SJSA1 (cell line): Measurements from ENCODE around the gene GALNT15. TPM values are rescaled to one million over a fixed set of nuclear protein-coding genes. Genes with fewer than 3 reads are reported as not detected.

Source experiments
- DNase-seq, 2 experiments: peaks; one replicate each; pipeline ENCODE4 v3.0.0-alpha.2; 2015 to 2020; ENCODE audit warnings: low spot score in 2 of 2, low read depth in 1 of 2
- H3K27ac ChIP-seq: fragments of 250-450 bp; sonication (Bioruptor Pico); 2 replicates; pipeline ENCODE4 v1.5.1; 2020; ENCODE audit warnings: mild to moderate bottlenecking, moderate library complexity
- H3K27me3 ChIP-seq: fragments of 250-450 bp; sonication (Bioruptor Pico); replicated peaks from 2 replicates; pipeline ENCODE4 v1.5.1; 2020; ENCODE audit warnings: mild to moderate bottlenecking, moderate library complexity
- H3K36me3 ChIP-seq: fragments of 250-450 bp; sonication (Bioruptor Pico); 2 replicates; pipeline ENCODE4 v1.5.1; 2020; ENCODE audit warnings: mild to moderate bottlenecking
- H3K4me1 ChIP-seq: fragments of 250-450 bp; sonication (Bioruptor Pico); replicated peaks from 2 replicates; pipeline ENCODE4 v1.6.1; 2021; ENCODE audit warnings: mild to moderate bottlenecking
- H3K4me3 ChIP-seq: fragments of 250-450 bp; sonication (Bioruptor Pico); 2 replicates; pipeline ENCODE4 v1.5.1; 2020; ENCODE audit warnings: mild to moderate bottlenecking
- H3K9me3 ChIP-seq: fragments of 250-450 bp; sonication (Bioruptor Pico); replicated peaks from 2 replicates; pipeline ENCODE4 v1.5.1; 2020; ENCODE audit warnings: mild to moderate bottlenecking
- total RNA-seq: library from RNA; depleted of rRNA; stranded (reverse); fragments of >200 nt; shearing (Covaris generic); gene quantifications from 2 replicates; pipeline ENCODE4 v1.2.3, GENCODE V29; 2014

GALNT15 gene
- total RNA-seq, 1 experiment from 2014 or later: 1.3 TPM

- no peak overlapping the region for H3K4me3 ChIP-seq
- no peaks in the 10 kb centered on the region for H3K36me3 ChIP-seq
- no peaks in the 10 kb centered on the region for H3K27me3 ChIP-seq
- peak; percentile 56 to 75 for DNase-seq
- no peaks in the 10 kb centered on the region; the same call in 1 of the 2 replicates for H3K9me3 ChIP-seq
- no peak overlapping the region for H3K27ac ChIP-seq
- peaks cover 27% of the 10 kb centered on the region for H3K4me1 ChIP-seq
Measured at GRCh38 chr3:16247282-16248061, 73.0 kb downstream of the GALNT15 start.

GRCh38 chr3:16248556-16248955, 74.1 kb downstream of the GALNT15 start:
- no peak overlapping the region for H3K27ac ChIP-seq
- no peak for DNase-seq
- no peaks in the 10 kb centered on the region for H3K36me3 ChIP-seq
- H3K4me3 ChIP-seq: no peak overlapping the region
- H3K27me3 ChIP-seq: no peaks in the 10 kb centered on the region
- peaks cover 23% of the 10 kb centered on the region for H3K4me1 ChIP-seq
- no peaks in the 10 kb centered on the region; the same call in 1 of the 2 replicates for H3K9me3 ChIP-seq

DNA sequence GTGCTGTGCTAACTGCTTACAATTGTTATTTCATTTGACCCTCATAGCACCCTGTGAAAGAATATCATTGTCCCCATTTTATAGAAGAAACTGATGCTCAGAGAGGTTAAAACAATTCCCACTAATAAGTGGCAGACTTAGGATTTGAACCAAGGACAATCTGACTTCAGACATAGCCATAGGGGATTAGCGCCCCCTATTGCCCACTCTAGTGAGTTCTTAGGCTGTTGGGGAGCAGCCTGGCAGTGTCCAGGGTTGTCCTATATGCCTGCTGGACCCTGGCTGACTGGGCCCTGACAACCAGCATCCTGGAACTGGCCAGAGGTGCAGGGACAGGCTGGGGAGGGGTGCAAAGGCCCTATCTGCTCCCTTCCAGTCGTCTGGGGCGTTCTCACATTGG, 74.9 kb downstream of the GALNT15 start:
- peaks cover 15% of the 10 kb centered on the region for H3K4me1 ChIP-seq
- no peaks in the 10 kb centered on the region for H3K36me3 ChIP-seq
- no peak overlapping the region for H3K27ac ChIP-seq
- DNase-seq: peak; percentile 19 to 50
- no peaks in the 10 kb centered on the region for H3K27me3 ChIP-seq
- H3K4me3 ChIP-seq: no peak overlapping the region
- no peaks in the 10 kb centered on the region for H3K9me3 ChIP-seq

- Histone ChIP-seq H3K36me3 (no peaks in the 10 kb centered on the region), H3K9me3 (no peaks in the 10 kb centered on the region), H3K4me3 (no peak overlapping the region), H3K27me3 (no peaks in the 10 kb centered on the region), H3K4me1 (peaks cover 11% of the 10 kb centered on the region), H3K27ac (no peak overlapping the region)
- DNase-seq: no peak
Measured at GRCh38 chr3:16249886-16250285, 75.4 kb downstream of the GALNT15 start.

DNA sequence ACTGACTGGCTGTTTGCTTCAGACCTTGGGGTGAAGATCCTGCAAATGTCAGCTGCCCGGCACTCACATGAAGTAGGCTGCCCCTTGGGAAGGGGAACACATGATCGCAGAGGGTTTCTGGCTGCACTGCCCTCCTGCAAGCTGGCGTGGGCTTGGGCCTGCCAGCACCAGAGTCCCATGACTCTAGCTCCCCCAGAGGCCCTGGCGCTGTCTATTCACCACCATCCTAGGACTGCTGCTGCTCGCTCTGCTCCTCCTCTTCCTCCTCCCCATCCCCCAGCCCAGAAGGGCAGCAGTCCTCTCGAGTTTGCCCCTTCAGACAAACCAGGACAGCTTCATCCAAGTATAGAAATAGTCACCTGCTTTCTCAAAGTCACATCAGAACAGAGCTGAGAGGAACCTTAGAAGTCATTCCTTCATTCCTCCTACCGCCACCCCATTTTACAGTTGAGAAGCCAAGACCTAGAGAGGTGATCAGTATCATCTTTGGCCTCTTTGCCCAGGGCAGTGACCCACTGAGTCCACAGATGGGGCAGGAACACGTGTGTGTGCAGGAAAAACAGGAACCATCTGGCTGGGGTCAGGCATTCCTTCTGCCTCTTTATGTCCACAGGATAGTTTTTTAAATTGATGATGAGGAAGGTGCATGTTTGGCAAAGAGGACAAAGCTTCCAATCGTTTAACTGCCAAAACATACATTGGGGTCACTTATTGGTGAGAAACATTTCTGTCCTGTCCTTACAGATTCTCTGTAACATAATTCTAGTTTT, 77.0 kb downstream of the GALNT15 start:
- no peak for DNase-seq
- no peaks in the 10 kb centered on the region for H3K36me3 ChIP-seq
- no peaks in the 10 kb centered on the region for H3K27me3 ChIP-seq
- peaks cover 11% of the 10 kb centered on the region for H3K4me1 ChIP-seq
- no peak overlapping the region for H3K27ac ChIP-seq
- H3K4me3 ChIP-seq: no peak overlapping the region
- H3K9me3 ChIP-seq: no peaks in the 10 kb centered on the region

GRCh38 chr3:16252243-16252978, 77.9 kb downstream of the GALNT15 start:
- no peaks in the 10 kb centered on the region for H3K9me3 ChIP-seq
- H3K4me3 ChIP-seq: no peak overlapping the region
- peaks cover 4% of the 10 kb centered on the region for H3K4me1 ChIP-seq
- DNase-seq: no peak
- no peaks in the 10 kb centered on the region; the same call in 1 of the 2 replicates for H3K36me3 ChIP-seq
- H3K27ac ChIP-seq: no peak overlapping the region
- no peaks in the 10 kb centered on the region for H3K27me3 ChIP-seq

DNA sequence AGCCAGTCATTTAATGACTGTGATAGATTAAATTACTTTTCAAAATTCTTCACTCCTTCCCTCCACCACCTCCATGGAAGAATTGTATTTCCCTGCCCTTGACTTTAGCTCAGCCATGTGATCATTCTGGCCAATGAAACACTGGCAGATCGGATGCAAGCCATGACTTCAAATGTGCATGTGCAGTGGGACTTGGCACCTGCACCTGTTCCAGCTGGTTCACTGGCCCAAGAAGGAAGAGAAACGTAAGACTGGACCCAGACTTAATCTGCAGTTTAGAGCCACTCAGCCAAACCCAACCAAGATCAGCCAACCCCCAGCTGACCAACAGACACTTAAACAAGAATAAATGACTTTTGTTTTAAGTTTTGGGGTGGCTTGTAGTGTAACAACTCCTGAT, 78.5 kb downstream of the GALNT15 start:
- H3K4me1 ChIP-seq: no peaks in the 10 kb centered on the region; the same call in 1 of the 2 replicates
- H3K4me3 ChIP-seq: no peak overlapping the region
- no peaks in the 10 kb centered on the region; the same call in none of the 2 replicates for H3K36me3 ChIP-seq
- H3K27ac ChIP-seq: no peak overlapping the region
- DNase-seq: no peak
- no peaks in the 10 kb centered on the region for H3K27me3 ChIP-seq
- no peaks in the 10 kb centered on the region for H3K9me3 ChIP-seq

- DNase-seq: no peak
- Histone ChIP-seq H3K4me3 (no peak overlapping the region), H3K27ac (no peak overlapping the region), H3K9me3 (no peaks in the 10 kb centered on the region), H3K36me3 (peaks cover 6% of the 10 kb centered on the region), H3K4me1 (no peaks in the 10 kb centered on the region), H3K27me3 (no peaks in the 10 kb centered on the region)
Measured at GRCh38 chr3:16253601-16254000, 79.1 kb downstream of the GALNT15 start.

- no peak overlapping the region for H3K4me3 ChIP-seq
Measured at GRCh38 chr3:16254916-16255315, 80.4 kb downstream of the GALNT15 start.

GRCh38 chr3:16255326-16255725, 80.8 kb downstream of the GALNT15 start:
- Histone ChIP-seq H3K36me3 (peaks cover 23% of the 10 kb centered on the region), H3K9me3 (no peaks in the 10 kb centered on the region), H3K4me3 (no peak overlapping the region), H3K4me1 (no peaks in the 10 kb centered on the region), H3K27ac (no peak overlapping the region), H3K27me3 (no peaks in the 10 kb centered on the region)
- DNase-seq: no peak

More at GRCh38 chr3:16254916-16255315, 80.4 kb downstream of the GALNT15 start:
- no peaks in the 10 kb centered on the region for H3K4me1 ChIP-seq
- H3K27ac ChIP-seq: no peak overlapping the region
- H3K9me3 ChIP-seq: no peaks in the 10 kb centered on the region
- peaks cover 19% of the 10 kb centered on the region for H3K36me3 ChIP-seq
- H3K27me3 ChIP-seq: no peaks in the 10 kb centered on the region
- DNase-seq: no peak

GRCh38 chr3:16255726-16256125, 81.2 kb downstream of the GALNT15 start:
- Histone ChIP-seq H3K27me3 (no peaks in the 10 kb centered on the region), H3K4me3 (no peak overlapping the region), H3K36me3 (peaks cover 27% of the 10 kb centered on the region), H3K27ac (no peak overlapping the region), H3K9me3 (no peaks in the 10 kb centered on the region), H3K4me1 (no peaks in the 10 kb centered on the region)
- no peak for DNase-seq

DNA sequence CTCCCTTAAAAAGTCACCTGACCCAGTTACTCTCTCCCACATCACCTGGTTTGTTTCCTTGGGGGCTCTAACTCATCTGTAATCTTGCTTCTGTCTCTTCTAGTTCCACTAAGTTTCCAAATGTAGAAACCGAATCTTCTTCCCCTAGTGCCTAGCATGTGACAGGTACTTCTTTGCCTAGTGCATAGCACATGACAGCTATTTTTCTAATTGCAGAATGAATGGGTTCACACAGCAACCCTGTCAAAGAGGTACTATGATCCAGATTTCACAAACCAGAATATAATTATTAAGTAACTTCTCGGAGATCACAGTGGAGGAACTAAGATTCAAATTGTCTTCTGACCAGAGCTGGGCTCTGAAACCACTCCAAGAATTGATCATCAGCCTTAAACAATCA, 82.8 kb downstream of the GALNT15 start:
- H3K36me3 ChIP-seq: peaks cover 41% of the 10 kb centered on the region
- no peaks in the 10 kb centered on the region for H3K27me3 ChIP-seq
- no peaks in the 10 kb centered on the region for H3K9me3 ChIP-seq
- no peak for DNase-seq
- H3K4me3 ChIP-seq: no peak overlapping the region
- H3K4me1 ChIP-seq: no peaks in the 10 kb centered on the region
- H3K27ac ChIP-seq: no peak overlapping the region

DNA sequence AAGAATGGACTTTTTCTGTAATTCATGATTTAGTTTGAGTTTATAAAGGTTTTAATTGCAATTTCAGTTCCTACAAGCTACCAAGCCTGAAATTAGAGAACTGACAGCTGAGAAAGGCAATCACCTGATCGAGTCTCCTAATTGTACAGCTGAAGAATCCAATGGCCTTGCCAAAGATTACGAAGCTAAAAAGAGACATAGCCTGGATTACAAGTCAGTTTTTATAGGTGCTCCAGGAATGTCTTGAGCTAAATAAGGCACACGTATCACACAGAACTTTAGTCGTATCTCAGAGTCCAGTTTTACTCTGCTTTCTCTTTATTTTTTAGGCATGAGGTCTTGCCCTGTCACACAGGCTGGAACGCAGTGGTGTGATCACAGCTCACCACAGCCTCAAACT, 83.7 kb downstream of the GALNT15 start:
- DNase-seq: no peak

More for the DNA sequence above, 83.7 kb downstream of the GALNT15 start:
- H3K4me1 ChIP-seq: no peaks in the 10 kb centered on the region
- no peak overlapping the region for H3K4me3 ChIP-seq
- peaks cover 50% of the 10 kb centered on the region for H3K36me3 ChIP-seq
- H3K27ac ChIP-seq: no peak overlapping the region
- no peaks in the 10 kb centered on the region for H3K27me3 ChIP-seq
- no peaks in the 10 kb centered on the region for H3K9me3 ChIP-seq
